Fibroblast of lung (primary cell): ENCODE measurements around the gene HDHD3.

ENCODE experiments used
- CTCF ChIP-seq, 2 donors: IDR thresholded peaks in 1 of 2; conservative IDR thresholded peaks in 1 of 2; 1 replicate in 1 of 2; 2 replicates in 1 of 2; pipeline ENCODE4 v1.5.1; 2011 to 2012; ENCODE audit warnings: low read length in 2 of 2, control low read depth in 1 of 2, inconsistent platforms in 1 of 2, low read depth in 1 of 2, mild to moderate bottlenecking in 1 of 2
- EZH2 ChIP-seq: IDR thresholded peaks from 2 replicates; pipeline ENCODE4 v1.5.1; 2012; ENCODE audit warnings: low read length, control low read depth, mild to moderate bottlenecking; ENCODE audit errors: missing control alignments

DNA sequence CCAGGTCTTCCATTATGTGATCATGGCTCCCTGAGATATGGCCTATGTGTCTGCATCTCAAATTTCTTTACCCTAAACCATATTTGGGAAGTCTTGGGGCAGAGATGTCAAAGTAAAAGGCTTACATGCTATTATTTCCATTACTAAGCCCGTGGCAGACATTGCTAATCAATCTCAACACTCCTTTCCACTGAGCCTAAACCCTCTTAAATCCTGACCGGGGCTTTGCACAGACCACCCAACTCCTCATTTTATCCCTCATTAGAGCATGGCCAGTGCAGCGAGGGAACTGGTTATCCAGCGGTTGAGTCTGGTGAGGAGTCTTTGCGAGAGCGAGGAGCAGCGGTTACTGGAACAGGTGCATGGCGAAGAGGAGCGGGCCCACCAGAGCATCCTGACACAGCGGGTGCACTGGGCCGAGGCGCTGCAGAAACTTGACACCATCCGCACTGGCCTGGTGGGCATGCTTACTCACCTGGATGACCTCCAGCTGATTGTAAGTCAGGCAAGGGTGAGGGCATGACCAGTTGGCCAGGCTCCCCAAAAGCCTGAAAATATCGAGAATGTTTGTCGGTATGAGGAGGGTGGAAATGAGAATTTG is 16.4 kb downstream of the HDHD3 start:
- TF ChIP-seq CTCF (conservative IDR thresholded peaks at IDR 0.05 in 1 of 2, IDR thresholded peaks at IDR 0.05 in 1 of 2; ENCODE audit: low read depth in 1 of 2, low read length in 2 of 2) (no peak), EZH2 (no peak)
